Cardiac septum (tissue), 1 donor: ENCODE data around the gene APBA2. TPM values are rescaled to one million over a fixed set of nuclear protein-coding genes. Genes with fewer than 3 reads are reported as not detected.
A peak's percentile ranks its signal among the peaks of the same experiment; 100 is the strongest.

Experiments
- DNase-seq: peaks from one replicate; pipeline ENCODE4 v3.0.0-alpha.2; 2020; ENCODE audit warnings: low spot score
- intact Hi-C: fragments of 100-400 bp; cut with DNase I; formaldehyde crosslinking; loops from one replicate; pipeline ENCODE4 v1.14.0; 2022
- total RNA-seq: library from RNA; stranded (reverse); fragmentation: NEBNext Ultra II Directional; extraction: Animal tissue kit (Norgen Biotek cat#: 25700); gene quantifications from one replicate; pipeline ENCODE4 v1.2.1, GENCODE V29; 2021
- donor health status: DM: no; HTN: no; CAD: no.

APBA2 gene
- total RNA-seq, 1 donor from 2014 or later: 0.57 TPM

DNA sequence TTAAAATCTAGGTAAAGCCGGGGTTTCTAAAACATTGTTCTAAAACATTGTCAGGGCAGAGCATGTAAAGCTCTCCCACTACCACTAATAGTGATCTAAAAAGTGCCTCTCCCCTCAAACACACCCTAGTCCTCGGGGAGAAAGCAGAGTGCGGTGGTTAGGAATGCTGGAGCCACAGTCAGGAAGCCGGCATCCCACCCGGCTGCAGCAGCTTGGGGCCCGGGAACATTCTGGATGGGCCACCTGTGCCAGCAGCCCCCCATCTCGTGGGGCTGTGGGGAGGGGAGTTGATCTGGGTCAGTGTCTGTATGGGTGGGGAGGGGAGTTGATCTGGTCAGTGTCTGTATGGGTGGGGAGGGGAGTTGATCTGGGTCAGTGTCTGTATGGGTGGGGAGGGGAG, 176.9 kb downstream of the APBA2 start:
- intact Hi-C loops: no loop called here
- no peak for DNase-seq

DNA sequence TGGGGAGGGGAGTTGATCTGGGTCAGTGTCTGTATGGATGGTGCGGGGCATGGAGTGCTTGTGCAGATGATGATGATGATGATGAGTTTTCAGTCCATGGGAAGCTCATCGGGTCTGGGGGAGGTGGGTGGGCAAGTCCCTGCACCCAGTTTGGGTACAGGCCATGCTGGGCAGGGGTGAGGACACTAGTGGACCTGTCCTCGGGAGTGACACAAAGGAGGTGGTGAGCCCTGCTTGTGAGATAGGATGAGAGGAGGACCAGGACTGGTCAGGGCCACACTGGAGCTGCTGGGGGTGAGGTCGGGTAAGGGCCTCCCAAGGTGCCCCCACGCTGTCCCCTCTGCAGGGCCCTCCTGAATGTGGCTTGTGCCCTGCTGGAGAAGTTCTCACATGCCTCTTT, 177.9 kb downstream of the APBA2 start:
- DNase-seq: no peak
- intact Hi-C loops: no loop called here

DNA sequence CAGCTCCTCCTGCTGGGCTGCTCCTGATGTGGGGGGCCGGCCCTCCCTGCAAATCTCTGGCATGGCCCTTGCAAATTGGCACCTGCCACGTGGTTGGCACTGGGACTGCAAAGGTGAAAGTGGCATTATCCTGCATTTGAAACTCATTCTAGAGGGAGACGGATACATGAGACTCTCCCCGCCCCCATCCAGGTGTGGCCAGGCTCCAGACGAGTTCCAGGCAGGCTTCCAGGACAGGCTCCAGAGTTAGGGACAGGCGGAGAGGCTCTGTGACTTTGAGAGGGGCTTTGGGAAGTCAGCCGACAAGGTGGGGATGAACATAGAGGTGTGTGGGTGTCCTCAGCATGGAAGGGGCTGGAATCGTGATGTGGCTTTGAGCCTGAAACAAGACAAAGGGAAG, 178.5 kb downstream of the APBA2 start:
- intact Hi-C loops: no loop called here
- DNase-seq: no peak

DNA sequence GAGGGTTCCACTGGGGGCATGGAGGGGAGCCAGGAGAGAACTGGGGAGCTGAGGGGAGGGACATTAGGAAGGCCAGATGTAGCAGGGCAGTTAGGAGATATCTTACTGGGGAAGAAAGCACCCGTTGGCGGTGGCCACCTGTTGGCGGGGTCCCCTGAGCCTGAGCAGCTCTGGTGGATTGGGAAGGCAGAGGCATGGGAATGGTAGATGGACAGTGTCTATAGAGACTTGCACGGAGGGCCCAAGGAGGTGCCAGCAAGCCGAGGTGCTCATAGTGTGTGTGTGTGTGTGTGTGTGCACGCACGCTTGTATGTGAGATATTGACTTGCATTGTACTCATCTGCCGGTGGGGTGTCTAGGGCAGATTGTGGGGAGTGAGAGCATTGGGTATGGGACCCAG, 179.0 kb downstream of the APBA2 start:
- intact Hi-C loops: no loop called here
- no peak for DNase-seq

DNA sequence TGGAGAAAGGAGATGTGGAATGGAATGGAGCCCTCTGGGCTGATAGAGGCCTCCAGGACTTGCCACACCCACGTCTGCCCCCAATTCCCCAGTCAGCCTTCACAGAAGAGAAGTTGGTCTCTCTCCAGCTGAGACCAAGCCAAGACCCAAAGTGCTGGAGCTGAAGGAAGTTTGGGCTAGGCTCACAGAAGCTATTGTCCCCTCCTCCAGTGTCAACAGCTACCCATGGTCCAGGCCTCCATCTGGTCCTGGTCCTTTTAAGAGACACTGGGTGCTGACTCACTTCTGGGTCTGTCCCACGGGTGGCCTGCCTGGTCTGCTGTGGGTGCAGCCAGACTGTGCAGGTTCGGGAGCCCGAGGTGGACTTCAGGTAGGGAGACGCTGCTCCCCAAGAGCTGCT, 179.8 kb downstream of the APBA2 start:
- intact Hi-C loops: no loop called here
- no peak for DNase-seq

DNA sequence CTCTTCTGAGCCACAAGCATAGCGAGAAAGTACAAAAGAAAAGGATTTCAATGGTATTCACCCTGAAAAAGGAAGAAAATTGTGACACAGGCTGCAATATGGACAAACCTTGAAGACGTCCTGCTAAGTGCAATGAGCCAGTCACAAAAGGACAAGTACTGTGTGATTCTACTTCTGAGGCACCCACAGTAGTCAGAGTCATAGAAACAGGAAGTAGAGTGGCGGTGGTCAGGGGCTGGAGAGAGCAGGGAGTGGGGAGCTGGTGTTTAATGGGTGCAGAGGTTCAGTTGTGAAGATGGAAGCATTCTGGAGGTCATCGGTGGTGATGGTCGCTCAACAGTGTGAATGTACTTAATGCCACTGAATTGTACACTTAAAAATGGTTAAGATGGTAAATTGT, 180.5 kb downstream of the APBA2 start:
- intact Hi-C loops: no loop called here
- DNase-seq: no peak

DNA sequence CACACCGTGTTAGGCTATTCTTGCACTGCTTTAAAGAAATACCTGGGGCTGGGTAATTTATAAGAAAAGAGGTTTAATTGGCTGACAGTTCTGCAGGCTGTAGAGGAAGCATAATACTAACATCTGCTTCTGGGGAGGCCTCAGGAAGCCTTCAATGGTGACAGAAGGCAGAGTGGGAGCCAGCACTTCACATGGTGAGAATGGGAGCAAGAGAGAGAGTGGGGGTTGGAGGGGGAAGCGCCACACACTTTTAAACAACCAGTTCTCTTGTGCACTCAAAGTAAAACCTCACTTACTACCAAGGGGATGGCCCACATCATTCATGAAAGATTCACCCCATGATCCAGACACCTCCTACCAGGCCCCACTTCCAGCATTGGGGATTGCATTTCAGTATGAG, 181.1 kb downstream of the APBA2 start:
- DNase-seq: no peak
- intact Hi-C loops: no loop called here

DNA sequence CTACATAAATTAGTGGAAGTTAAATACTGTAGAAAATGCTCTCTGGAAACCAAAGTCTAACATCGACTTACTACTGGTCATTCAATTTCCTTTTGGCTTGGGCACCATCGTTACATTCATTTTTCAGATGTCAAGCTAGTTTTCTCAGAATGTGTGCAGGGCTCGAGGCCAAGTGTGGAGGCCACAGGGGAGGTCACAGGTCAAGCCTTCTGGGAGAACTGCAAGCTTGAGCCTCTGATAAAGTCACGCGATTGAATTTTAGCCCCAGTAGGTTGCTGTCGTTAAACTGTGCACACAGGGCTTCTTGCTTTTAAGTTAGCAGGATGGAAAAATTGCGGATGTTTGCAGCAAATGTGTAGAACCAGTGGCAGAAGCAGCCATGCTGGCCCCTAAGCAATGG, 182.2 kb downstream of the APBA2 start:
- no peak for DNase-seq
- intact Hi-C loops: no loop called here

DNA sequence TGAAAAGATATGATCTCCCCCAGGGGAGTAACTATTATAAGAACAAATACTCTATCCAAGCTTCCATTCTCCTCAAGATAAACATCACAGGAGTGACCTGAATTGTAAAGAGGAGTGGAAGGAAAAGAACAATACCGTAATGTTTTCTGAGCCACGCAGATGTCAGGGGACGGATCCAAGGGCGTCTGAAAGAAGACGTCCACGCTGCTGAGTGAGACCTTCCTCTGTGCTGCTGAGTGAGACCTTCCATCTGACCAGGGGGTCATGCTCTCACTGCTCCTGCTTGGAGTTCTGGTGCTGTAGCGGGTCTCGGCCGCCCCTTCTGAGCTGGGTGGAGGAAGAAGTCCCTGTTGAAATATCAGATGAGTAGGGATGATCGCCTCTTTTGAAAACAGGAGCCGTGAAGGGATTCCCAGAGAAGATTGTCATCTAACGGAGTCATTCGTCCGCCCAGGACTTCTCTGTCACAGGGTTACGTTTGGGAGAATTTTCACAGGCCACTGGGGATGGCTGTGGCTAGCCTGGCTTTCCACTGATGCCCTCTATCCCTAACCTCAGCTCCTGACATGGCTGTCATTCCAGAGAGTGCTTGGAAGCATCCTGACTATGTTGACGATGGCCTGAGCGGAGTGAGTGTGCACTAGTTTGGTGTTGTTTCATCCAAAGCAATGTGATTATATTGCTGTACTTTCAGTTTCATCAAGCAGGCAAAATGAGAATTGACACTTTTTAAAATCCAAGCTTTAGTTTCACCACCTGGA, 184.9 kb downstream of the APBA2 start:
- intact Hi-C loops: no loop called here

DNA sequence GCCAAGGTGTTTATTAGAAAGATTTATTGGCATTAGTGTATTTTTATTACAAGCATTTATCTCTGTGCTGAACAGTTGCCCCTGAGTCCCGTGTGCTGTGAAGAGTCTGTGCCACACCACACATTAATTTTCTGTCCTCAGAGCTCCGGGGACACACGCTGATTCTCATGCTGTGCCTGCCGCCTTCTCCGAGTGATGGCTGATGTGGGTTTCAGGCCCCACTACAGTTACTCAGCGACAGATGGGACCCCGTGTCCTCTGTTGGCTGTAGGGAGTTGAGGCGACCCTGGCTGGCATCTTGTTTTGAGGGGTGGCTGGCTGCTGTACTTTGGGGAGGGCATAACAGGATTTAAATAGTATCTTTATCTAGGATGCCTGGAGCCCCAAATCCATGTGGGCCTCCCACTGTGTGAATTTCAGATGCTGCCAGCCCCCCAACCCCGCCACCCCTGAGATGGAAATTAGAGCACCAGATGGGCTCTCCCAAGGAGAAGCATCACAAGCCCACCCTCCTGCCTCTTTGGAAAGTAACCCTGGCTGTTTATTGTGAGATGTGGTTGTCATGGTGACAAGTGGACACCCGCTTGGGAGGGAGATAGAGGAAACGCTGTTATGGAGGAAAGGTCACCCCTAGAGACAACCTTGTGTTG, 185.6 kb downstream of the APBA2 start:
- intact Hi-C loops: no loop called here
- no peak for DNase-seq

More for the DNA sequence above, 184.9 kb downstream of the APBA2 start:
- DNase-seq: no peak

DNA sequence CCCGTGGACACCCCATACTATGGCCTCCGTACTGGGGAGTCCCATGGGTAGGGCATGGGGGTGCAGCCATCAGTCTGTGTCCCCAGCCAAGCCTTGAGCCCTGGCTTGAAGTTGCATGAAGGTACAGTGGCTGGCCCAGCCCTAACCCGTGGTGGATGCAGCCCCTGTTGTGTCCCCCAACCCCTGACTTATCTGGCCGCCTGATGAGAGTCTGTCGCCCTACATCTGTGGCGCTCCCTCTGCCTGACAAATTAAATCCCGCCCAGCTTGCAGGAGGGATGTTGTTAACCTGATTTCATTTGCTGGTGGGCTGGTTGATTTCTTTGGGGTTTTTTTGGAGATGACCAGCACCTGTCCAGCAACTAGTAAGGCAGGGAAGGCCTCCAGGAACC, 186.1 kb downstream of the APBA2 start:
- intact Hi-C loops: no loop called here
- no peak for DNase-seq

DNA sequence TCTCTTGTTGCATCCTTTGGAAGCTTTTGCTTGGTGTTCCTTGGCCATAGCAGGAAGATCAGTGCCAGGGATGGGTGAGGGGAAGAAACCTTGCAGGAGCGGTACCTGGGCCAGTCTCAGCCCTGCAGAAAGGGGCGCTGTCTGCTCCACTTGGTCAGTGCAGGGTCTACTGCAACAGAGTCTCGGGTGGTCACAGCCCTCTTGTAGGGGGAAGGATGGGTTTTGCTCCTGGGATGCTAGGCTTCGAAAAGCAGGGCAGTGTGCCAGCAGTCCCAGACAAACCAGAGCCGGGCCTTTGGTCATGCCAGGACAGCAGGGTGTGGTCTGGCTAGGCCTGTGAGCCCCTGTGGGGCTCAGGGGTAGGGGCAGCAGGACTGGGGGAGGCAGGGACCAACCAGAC, 186.7 kb downstream of the APBA2 start:
- no peak for DNase-seq
- intact Hi-C loops: no loop called here

DNA sequence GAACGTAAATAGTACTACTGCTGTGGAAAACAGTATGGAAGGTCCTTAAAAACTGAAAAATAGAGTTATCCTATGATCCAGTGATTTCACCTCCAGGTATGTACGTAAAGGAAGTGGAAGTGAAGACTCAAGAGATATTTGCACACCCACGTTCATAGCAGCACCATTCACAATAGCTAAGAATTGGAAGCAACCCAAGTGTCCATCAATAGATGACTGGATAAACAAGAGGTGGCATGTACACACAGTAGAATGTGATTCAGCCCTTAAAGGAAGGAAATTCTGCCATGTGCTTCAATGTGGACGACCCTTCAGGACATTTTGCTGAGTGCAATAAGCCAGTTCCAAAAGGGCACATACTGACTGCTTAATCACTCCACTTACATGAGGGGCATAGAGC, 188.3 kb downstream of the APBA2 start:
- intact Hi-C loops: no loop called here
- DNase-seq: no peak

DNA sequence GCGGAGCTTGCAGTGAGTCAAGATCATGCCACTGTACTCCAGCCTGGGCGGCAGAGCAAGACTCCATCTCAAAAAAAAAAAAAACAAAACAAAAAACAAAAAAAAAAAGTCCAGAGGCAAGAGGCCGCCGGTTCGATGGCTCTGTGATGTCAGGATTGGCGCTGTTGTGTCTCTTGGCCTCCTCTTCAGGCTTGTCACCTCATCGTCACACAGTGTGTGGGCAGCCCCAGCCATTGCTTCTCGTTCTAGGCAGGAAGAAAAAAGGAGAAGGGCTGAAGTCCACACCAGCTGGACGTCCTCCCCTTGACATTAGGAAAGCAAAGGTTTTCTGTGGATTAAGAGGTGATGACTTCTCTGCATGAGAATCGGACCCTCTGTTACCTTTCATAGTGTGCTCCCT, 192.8 kb downstream of the APBA2 start:
- no peak for DNase-seq
- intact Hi-C loops: no loop called here

DNA sequence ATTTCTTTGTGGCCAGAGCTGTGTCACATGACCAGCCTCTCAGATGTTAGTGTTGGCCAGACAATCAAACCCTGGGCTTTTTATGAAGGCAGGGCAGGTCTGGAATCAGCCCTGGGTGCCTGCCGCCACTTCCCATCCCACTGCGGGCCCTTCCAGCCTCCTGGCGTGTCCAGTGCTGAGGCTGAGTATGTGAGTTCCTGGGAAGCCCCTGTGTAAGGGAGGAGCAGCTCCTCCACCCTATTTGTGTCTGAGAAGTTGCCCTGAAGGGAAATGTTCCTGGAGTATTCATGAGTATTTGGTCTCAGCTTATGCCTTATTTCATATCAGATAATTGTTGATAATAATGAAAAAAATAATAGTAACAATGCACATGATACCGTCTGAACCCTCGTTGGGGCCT, 193.7 kb downstream of the APBA2 start:
- DNase-seq: no peak
- intact Hi-C loops: no loop called here

DNA sequence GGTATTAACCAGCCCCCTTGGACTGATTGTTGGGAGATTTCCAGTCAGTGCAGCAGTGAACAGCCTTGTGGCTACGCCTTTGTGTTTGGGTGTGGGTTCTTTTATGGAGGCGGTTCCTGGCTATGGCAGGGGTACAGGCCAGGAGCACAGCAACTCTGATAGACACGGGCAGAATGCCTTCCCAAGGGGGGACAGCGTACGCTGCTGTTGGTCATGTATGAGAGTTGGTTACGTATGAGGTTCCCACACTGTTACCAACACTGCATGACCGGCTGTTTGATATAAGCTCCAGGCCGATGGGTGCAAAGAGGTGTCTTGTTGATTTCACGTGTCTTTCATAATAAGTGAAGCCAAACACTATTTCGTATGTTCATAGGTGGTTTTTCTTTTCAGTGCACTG, 196.0 kb downstream of the APBA2 start:
- intact Hi-C loops: no loop called here
- peak; percentile 61 for DNase-seq

DNA sequence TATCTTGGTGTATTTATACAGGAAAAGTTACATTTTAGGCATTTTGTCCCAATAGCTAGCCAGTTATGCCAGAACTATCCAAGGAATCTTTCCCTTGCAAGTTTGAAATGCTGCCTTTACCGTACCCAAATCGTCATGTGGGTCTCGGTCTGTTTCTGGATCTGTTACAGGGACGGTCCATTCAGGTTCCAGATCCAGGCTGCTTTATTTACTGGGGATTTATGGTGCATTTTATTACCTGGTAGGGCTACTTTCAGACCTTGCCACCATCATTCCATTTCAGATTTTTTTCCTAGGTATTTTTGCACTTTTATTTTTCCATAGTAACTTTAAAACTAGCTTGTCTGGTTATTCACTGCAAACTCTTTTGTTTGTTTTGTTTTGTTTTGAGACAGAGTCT, 197.4 kb downstream of the APBA2 start:
- no peak for DNase-seq
- intact Hi-C loops: no loop called here

DNA sequence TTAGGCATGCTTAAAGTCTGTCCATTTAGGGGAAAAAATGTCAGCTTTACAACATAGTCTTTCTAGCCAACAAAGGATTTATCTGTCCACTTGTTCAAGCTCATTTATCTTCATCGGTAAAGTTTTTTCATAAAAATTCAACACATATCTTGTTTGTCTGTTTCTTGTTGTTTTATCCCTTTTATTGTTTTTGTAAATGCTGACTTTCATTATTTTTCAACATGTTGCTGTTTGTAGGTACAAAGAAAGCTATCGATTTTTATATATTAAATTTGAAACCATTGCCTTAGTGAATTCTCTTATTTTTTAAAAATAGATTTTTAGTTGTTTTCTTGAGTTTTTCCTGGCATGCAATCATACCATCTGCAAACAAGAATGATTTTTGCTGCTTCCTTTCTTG, 198.1 kb downstream of the APBA2 start:
- intact Hi-C loops: no loop called here

DNA sequence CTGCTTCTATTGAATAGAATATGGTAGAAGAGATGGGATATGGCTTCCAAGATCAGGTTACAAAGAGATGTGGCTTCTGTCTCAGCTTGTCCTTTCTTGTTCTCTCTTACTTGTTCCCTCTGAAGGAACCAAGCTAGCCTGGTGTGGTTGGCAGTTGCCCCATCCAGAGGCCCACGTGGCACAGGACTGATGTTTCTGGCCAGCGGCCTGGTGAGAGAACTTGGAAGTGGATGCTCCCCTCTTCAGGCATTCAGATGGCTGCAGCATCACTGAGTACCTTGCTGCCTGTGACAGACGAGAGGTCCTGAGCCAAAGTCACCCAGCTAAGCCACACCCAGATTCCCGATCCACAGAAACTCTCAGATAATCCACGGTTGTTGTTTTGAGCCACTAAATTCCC, 200.2 kb downstream of the APBA2 start:
- peak; percentile 35 for DNase-seq
- intact Hi-C loops: no loop called here

More for the DNA sequence above, 198.1 kb downstream of the APBA2 start:
- DNase-seq: no peak

DNA sequence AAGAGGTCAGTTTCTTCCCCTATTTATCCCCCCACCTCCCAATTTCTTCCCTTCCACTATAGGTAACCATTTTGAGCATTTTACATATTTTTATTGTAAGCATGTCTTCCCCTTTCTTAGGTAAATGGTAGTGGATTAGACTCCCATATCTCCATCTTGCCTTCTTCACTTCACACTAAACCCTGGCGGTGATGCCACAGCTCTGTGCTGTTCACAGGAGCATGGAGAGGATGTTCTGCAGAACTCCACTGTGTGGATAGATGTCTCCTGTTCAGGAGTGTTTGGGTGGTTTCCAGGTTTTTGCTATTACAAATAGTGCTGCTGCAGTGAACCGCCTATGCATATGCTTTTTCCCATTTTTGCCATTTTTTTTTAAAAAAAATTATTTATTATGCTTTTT, 201.1 kb downstream of the APBA2 start:
- intact Hi-C loops: no loop called here
- DNase-seq: no peak

DNA sequence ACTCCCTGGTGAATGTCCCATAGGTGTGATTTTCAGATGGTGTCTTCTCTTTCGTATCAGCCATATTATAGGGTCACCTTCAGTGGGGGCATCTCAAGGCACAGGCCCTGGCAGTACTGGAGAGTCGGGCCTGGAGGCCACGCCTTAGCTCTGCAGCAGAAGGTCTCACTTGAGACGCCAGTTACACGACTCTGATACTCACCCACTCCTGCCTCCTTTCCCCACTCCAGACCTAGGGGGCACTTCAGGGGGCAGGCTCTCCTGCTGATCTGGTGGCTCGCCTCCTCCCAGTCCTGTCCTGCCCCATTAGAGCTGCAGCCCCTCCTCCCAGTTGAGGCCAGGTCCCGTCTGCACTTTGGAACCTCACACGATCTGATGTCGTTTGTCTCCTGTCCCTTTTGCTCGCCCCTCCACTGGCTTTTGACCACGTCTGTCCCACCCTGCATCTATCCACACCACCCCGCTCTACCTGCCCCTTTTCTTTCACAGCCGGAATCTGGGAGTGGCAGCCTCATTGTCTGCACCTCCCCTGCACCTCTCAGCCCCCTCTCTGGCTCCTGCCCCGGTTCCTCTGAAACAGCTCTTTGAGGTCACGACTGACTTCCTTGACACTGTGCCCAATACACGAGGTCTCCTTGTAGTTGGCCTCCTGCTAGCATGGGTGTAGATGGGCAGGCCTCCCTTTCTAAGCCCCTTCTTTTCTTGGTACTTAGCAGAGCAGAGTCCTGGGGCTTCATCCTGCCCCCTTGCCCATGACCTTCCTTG, 201.9 kb downstream of the APBA2 start:
- intact Hi-C loops: no loop called here
- DNase-seq: peak; percentile 53
